ENCODE results near the gene GLRX.
"Not testable (repeated sequence)": the region's sequence is repeated elsewhere in the genome, so short reads cannot be mapped to it uniquely, and the experiment has no call there.

GLRX gene, protein sequence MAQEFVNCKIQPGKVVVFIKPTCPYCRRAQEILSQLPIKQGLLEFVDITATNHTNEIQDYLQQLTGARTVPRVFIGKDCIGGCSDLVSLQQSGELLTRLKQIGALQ

DNA sequence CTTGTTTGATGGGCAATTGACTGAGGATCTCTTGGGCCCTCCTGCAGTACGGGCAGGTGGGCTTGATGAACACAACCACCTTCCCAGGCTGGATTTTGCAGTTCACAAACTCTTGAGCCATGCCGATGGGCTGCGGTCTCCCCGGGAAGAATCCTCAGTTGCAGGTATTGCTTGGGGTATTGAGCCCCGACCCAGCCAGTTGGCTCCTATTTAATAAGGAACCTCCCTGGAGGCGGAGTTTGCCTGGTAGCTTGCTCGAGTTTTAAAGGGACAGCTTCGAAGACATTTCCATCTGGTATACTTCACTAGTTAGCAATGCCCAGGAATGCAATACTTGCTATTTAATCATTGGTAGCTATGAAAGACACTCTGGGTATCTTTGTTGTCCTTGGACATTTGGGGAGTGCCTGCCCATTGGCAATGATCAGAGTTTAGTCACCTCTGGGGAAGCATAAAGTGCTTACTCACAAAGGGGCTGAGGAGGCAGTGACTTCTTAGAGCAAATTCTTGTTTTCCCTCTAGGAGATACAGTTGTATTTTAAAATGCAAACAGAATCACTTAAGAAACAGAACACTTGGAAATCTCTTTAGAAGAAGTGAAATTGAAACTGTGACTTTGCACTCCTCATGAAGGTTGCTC, at the start of gene GLRX:
Gene GLRX, minus strand, starts transcription at position 185 of the 640 bp plus-strand sequence. Its CDS starts 64 bp downstream, at position 121.
- TF ChIP-seq, protein P1, sequence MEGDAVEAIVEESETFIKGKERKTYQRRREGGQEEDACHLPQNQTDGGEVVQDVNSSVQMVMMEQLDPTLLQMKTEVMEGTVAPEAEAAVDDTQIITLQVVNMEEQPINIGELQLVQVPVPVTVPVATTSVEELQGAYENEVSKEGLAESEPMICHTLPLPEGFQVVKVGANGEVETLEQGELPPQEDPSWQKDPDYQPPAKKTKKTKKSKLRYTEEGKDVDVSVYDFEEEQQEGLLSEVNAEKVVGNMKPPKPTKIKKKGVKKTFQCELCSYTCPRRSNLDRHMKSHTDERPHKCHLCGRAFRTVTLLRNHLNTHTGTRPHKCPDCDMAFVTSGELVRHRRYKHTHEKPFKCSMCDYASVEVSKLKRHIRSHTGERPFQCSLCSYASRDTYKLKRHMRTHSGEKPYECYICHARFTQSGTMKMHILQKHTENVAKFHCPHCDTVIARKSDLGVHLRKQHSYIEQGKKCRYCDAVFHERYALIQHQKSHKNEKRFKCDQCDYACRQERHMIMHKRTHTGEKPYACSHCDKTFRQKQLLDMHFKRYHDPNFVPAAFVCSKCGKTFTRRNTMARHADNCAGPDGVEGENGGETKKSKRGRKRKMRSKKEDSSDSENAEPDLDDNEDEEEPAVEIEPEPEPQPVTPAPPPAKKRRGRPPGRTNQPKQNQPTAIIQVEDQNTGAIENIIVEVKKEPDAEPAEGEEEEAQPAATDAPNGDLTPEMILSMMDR (conservative IDR thresholded peaks at IDR 0.05; ENCODE audit: low read length) = no peak; the same call in 1 of the 2 replicates
- peak within 1 kb of the TSS; percentile 95 for H3K4me3 ChIP-seq (ENCODE audit: low read length)
- DNase-seq (ENCODE audit: low read depth) = peak; percentile 97

DNA sequence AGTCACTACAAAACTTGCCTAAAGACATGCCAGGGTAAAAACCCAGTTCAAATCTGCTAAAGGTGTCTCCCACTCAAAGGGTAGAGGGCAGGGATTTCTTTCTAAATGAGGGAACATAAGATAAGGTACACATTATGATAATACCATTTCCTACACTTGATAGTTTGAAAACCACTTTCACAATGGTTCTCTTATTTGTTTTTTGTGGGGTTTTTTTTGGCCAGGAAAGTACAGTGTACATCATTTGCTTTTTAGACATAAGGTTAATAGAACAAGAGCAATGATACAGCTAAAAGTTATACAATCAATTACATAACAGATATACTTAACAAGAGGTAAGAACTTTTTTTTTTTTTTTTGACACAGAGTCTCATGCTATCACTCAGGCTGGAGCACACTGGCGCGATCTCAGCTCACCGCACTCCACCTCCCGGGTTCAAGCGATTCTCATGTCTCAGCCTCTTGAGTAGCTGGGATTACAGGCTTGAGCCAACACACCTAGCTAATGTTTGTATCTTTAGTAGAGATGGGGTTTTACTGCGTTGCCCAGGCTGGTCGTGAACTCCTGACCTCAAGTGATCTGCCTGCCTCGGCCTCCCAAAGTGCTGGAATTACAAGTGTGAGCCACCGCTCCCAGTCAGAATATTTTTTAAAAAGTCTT, 48.8 kb upstream of the GLRX start:
- no peak for DNase-seq (ENCODE audit: low read depth)
- H3K4me3 ChIP-seq (ENCODE audit: low read length) = no peak overlapping the region
- TF ChIP-seq, protein P1 (conservative IDR thresholded peaks at IDR 0.05; ENCODE audit: low read length) = no peak

DNA sequence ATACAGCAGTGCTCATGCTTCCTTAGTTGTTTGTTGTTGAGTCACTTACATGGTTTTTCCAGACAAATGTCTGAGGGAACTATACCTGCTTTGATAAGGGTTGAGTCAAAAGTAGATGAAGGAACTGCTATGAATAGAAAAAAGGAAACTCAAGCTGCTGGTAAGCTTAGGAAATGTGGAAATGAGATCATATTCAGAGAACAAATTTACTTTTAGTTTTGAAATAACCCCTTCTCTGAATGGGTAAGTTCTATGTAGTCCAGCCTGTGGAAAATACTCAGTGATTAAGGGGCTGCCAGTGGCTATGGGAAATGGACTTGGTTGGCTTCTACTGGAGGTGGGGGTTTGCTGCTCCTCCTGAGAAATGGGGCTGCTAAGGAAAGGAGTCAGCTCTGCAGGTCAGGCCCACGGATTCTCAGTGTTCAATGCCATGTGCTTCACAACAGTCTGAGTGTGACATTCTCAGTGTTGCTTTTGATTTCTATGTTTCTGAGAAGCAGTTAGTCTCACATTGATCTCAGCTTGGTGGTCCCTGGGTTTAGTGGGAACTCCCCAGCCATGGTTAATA, 47.7 kb upstream of the GLRX start:
- TF ChIP-seq, protein P1 (conservative IDR thresholded peaks at IDR 0.05; ENCODE audit: low read length) = no peak

DNA sequence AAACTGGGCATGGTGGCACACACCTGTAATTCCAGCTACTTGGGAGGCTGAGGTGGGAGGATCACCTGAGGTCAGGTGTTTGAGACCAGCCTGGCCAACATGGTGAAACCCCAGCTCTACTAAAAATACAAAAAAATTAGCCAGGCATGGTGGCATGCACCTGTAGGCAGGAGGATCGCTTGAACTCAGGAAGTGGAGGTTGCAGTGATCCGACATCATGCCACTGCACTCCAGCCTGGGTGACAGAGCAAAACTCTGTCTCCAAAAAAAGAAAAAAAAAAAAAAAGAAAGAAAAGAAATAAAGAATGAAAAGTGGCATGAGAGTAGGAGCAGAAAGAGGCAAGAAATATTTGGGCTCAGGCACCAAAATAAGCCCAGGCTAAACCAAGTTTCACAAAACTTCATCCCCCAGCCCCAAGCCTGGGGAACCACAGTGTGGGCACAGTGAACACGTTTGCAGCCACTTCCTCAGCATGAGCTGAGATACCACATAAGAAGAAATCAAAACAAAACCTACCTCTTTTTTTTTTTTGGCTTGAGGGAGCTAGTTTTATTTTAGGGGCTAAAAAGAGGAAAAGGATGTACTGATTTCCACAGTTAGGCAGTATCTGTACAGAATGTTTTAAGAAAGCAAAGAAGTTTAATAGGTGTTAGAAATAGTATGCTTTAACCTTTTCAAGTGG, 46.8 kb upstream of the GLRX start:
- DNase-seq (ENCODE audit: low read depth); H3K4me3 ChIP-seq (ENCODE audit: low read length): not testable (repeated sequence)

More for the DNA sequence above, 47.7 kb upstream of the GLRX start:
- DNase-seq (ENCODE audit: low read depth) = no peak
- H3K4me3 ChIP-seq (ENCODE audit: low read length) = no peak overlapping the region

DNA sequence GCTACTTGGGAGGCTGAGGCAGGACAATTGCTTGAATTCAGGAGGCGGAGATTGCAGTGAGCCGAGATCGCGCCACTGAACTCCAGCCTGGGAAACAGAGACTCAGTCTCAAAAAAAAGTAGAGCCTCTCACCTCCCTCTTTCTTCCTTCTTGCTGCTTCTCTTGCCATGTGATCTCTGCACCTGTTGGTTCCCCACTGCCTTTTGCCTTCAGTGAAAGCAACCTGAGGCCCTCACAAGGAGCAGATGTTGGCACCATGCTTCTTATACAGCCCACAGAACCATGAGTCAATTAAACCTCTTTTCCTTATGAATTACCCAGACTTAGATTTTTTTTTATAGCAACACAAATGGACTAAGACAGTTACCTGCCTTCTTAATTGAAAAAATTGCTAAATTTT, 45.6 kb upstream of the GLRX start:
- TF ChIP-seq, protein P1 (conservative IDR thresholded peaks at IDR 0.05; ENCODE audit: low read length) = no peak
- no peak overlapping the region for H3K4me3 ChIP-seq (ENCODE audit: low read length)

DNA sequence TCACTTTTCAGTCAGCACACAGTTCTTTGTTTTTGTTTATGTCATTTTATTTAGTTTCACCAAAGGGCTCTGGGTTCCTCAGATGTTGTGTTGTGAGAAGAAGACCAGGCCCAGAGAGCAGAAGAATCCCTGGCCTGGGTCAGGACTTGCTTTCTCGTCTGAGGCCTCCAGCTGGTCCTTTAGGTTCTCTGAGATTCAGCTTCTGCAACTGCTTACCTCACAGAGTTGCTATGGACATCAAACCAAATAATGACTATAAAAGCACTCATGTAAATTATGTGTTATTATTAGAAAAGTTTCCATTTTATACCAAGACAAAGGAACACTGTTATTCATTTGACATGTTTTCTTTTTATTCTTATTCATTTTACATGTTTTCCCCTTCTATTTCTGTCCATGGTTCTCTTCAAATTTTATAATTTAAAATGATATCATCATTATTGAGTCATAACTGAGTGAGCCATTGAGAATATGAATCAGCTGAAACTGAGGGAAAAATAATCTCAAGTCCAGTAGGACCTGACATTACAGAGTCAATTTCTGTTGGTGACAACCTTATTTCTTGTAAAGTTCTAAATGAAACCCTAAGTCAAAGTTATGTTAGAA, 44.0 kb upstream of the GLRX start:
- no peak for DNase-seq (ENCODE audit: low read depth)
- TF ChIP-seq, protein P1 (conservative IDR thresholded peaks at IDR 0.05; ENCODE audit: low read length) = no peak
- H3K4me3 ChIP-seq (ENCODE audit: low read length) = no peak overlapping the region

More for the DNA sequence above, 45.6 kb upstream of the GLRX start:
- no peak for DNase-seq (ENCODE audit: low read depth)

DNA sequence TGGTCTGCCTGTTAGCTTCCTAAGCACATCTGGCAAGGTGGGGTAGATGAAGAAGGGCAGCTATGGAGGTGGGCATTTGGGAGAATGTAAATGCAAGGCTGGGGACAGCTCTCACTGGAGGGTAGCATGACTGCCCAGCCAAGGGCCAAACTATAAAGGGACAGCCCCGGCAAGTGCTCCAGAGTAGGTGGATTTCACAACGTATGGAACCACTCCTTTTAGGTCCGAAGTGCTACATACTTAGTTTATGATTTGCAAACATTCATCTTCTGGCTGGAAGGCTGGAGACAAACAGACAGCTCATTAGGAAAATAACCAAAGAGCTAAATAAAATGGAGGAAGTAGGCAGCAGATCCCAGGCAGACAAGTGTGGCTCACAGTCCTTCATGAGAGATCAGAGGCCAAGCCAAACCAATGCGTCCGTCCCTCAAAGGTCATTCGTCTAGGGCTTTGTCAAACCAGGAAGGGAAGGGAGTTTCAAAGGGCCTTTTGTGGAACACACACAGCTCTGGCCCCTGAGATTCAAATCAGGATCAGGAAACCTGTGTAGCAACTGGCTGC, 42.5 kb upstream of the GLRX start:
- H3K4me3 ChIP-seq (ENCODE audit: low read length) = no peak overlapping the region
- DNase-seq (ENCODE audit: low read depth) = no peak
- TF ChIP-seq, protein P1 (conservative IDR thresholded peaks at IDR 0.05; ENCODE audit: low read length) = no peak
